HEK293 (cell line): ENCODE results near the gene SMIM17.

Experiments
- BCL11B ChIP-seq: fragments of 450-650 bp; formaldehyde crosslinking; IDR thresholded peaks from 2 replicates; pipeline ENCODE4 v1.5.1; 2016; ENCODE audit warnings: low read depth, missing biosample characterization, missing genetic modification characterization
- EGR2 ChIP-seq: fragments of 450-650 bp; formaldehyde crosslinking; IDR thresholded peaks from 2 replicates; pipeline ENCODE4 v1.5.1; 2016; ENCODE audit warnings: low read depth, missing biosample characterization, missing genetic modification characterization
- HOXC10 ChIP-seq: sonication (generic); formaldehyde crosslinking; IDR thresholded peaks from 2 replicates; pipeline ENCODE4 v1.8.1; 2023; ENCODE audit warnings: mild to moderate bottlenecking, missing genetic modification reagents
- KLF7 ChIP-seq: fragments of 450-650 bp; formaldehyde crosslinking; IDR thresholded peaks from 2 replicates; pipeline ENCODE4 v1.5.1; 2016; ENCODE audit warnings: missing biosample characterization, missing genetic modification characterization, borderline replicate concordance
- MEIS1 ChIP-seq: sonication (generic); formaldehyde crosslinking; IDR thresholded peaks from 2 replicates; pipeline ENCODE4 v1.8.1; 2022; ENCODE audit warnings: missing genetic modification reagents, mild to moderate bottlenecking, borderline replicate concordance
- MZF1 ChIP-seq: fragments of 450-650 bp; formaldehyde crosslinking; IDR thresholded peaks from 2 replicates; pipeline ENCODE4 v1.5.1; 2017; ENCODE audit warnings: missing biosample characterization, missing genetic modification characterization, borderline replicate concordance
- PRDM1 ChIP-seq: fragments of 450-650 bp; formaldehyde crosslinking; IDR thresholded peaks from 2 replicates; pipeline ENCODE4; 2016; ENCODE audit warnings: missing biosample characterization, missing genetic modification characterization
- PRDM6 ChIP-seq: fragments of 450-650 bp; formaldehyde crosslinking; IDR thresholded peaks from 2 replicates; pipeline ENCODE4 v1.5.1; 2017; ENCODE audit warnings: missing biosample characterization, missing genetic modification characterization
- ZBTB20 ChIP-seq: fragments of 450-650 bp; formaldehyde crosslinking; IDR thresholded peaks from 2 replicates; pipeline ENCODE4 v1.5.1; 2016; ENCODE audit warnings: missing biosample characterization, missing genetic modification characterization
- ZBTB7A ChIP-seq: fragments of 450-650 bp; formaldehyde crosslinking; IDR thresholded peaks from 2 replicates; pipeline ENCODE4 v1.5.1; 2016; ENCODE audit warnings: low read depth, missing biosample characterization, missing genetic modification characterization
- ZFP3 ChIP-seq: fragments of 450-650 bp; formaldehyde crosslinking; IDR thresholded peaks from 2 replicates; pipeline ENCODE4 v1.5.1; 2016; ENCODE audit warnings: low read depth, missing biosample characterization, missing genetic modification characterization
- ZNF133 ChIP-seq: fragments of 450-650 bp; formaldehyde crosslinking; IDR thresholded peaks from 2 replicates; pipeline ENCODE4 v1.5.1; 2016; ENCODE audit warnings: missing biosample characterization, missing genetic modification characterization
- ZNF140 ChIP-seq: fragments of 450-650 bp; formaldehyde crosslinking; IDR thresholded peaks from 2 replicates; pipeline ENCODE4 v1.5.1; 2016; ENCODE audit warnings: missing biosample characterization, missing genetic modification characterization
- ZNF146 ChIP-seq: fragments of 450-650 bp; formaldehyde crosslinking; IDR thresholded peaks from 2 replicates; pipeline ENCODE4 v1.5.1; 2016; ENCODE audit warnings: missing biosample characterization, missing genetic modification characterization
- ZNF214 ChIP-seq: fragments of 450-650 bp; formaldehyde crosslinking; IDR thresholded peaks from 2 replicates; pipeline ENCODE4 v1.5.1; 2017; ENCODE audit warnings: missing biosample characterization, mild to moderate bottlenecking, missing genetic modification characterization, borderline replicate concordance
- ZNF404 ChIP-seq: fragments of 450-650 bp; formaldehyde crosslinking; IDR thresholded peaks from 2 replicates; pipeline ENCODE4 v1.5.1; 2017; ENCODE audit warnings: missing biosample characterization, missing genetic modification characterization
- ZNF423 ChIP-seq: fragments of 450-650 bp; formaldehyde crosslinking; IDR thresholded peaks from 2 replicates; pipeline ENCODE4 v1.5.1; 2016; ENCODE audit warnings: missing biosample characterization, missing genetic modification characterization
- ZNF514 ChIP-seq: fragments of 450-650 bp; formaldehyde crosslinking; IDR thresholded peaks from 2 replicates; pipeline ENCODE4 v1.5.1; 2016; ENCODE audit warnings: missing biosample characterization, missing genetic modification characterization
- ZNF548 ChIP-seq: fragments of 450-650 bp; formaldehyde crosslinking; IDR thresholded peaks from 2 replicates; pipeline ENCODE4 v1.5.1; 2016; ENCODE audit warnings: missing biosample characterization, missing genetic modification characterization
- ZNF560 ChIP-seq: fragments of 450-650 bp; formaldehyde crosslinking; IDR thresholded peaks from 2 replicates; pipeline ENCODE4 v1.5.1; 2017; ENCODE audit warnings: missing biosample characterization, missing genetic modification characterization, borderline replicate concordance
- ZNF610 ChIP-seq: fragments of 450-650 bp; formaldehyde crosslinking; IDR thresholded peaks from 2 replicates; pipeline ENCODE4 v1.5.1; 2016; ENCODE audit warnings: missing biosample characterization, missing genetic modification characterization, borderline replicate concordance
- ZNF664 ChIP-seq: fragments of 450-650 bp; formaldehyde crosslinking; IDR thresholded peaks from 2 replicates; pipeline ENCODE4 v1.5.1; 2016; ENCODE audit warnings: missing biosample characterization, missing genetic modification characterization
- ZNF677 ChIP-seq: fragments of 450-650 bp; IDR thresholded peaks from 2 replicates; pipeline ENCODE4 v1.5.0; 2018; ENCODE audit warnings: missing biosample characterization, mild to moderate bottlenecking, missing genetic modification characterization, moderate library complexity
- ZNF747 ChIP-seq: fragments of 450-650 bp; formaldehyde crosslinking; IDR thresholded peaks from 2 replicates; pipeline ENCODE4 v1.5.1; 2016; ENCODE audit warnings: missing biosample characterization, missing genetic modification characterization
- ZNF768 ChIP-seq: fragments of 450-650 bp; formaldehyde crosslinking; IDR thresholded peaks from 2 replicates; pipeline ENCODE4 v1.5.1; 2018; ENCODE audit warnings: missing biosample characterization, mild to moderate bottlenecking, missing genetic modification characterization
- ZNF776 ChIP-seq: fragments of 450-650 bp; formaldehyde crosslinking; IDR thresholded peaks from 2 replicates; pipeline ENCODE4 v1.5.0; 2017; ENCODE audit warnings: missing biosample characterization, missing genetic modification characterization, borderline replicate concordance
- ZNF777 ChIP-seq: fragments of 450-650 bp; formaldehyde crosslinking; IDR thresholded peaks from 2 replicates; pipeline ENCODE4 v1.5.1; 2017; ENCODE audit warnings: missing biosample characterization, missing genetic modification characterization, borderline replicate concordance
- ZSCAN16 ChIP-seq: fragments of 450-650 bp; formaldehyde crosslinking; IDR thresholded peaks from 2 replicates; pipeline ENCODE4 v1.5.1; 2016; ENCODE audit warnings: missing biosample characterization, missing genetic modification characterization
- ZSCAN18 ChIP-seq: fragments of 450-650 bp; formaldehyde crosslinking; IDR thresholded peaks from 2 replicates; pipeline ENCODE4 v1.5.1; 2016; ENCODE audit warnings: missing biosample characterization, missing genetic modification characterization
- ZSCAN30 ChIP-seq: fragments of 450-650 bp; IDR thresholded peaks from 2 replicates; pipeline ENCODE4 v1.5.1; 2018; ENCODE audit warnings: missing biosample characterization, mild to moderate bottlenecking, missing genetic modification characterization, moderate library complexity
- TF ChIP-seq, protein P1 (sequence below): fragments of 450-650 bp; formaldehyde crosslinking; IDR thresholded peaks from 2 replicates; pipeline ENCODE4 v1.5.1; 2016; ENCODE audit warnings: missing biosample characterization, missing genetic modification characterization, borderline replicate concordance
- TF ChIP-seq, protein P2 (sequence below): fragments of 450-650 bp; formaldehyde crosslinking; IDR thresholded peaks from 2 replicates; pipeline ENCODE4 v1.5.1; 2016; ENCODE audit warnings: missing biosample characterization, missing genetic modification characterization
- TF ChIP-seq, protein P3 (sequence below): fragments of 450-650 bp; formaldehyde crosslinking; optimal IDR thresholded peaks from 2 replicates; pipeline ENCODE3; 2016; ENCODE audit warnings: missing biosample characterization, mild to moderate bottlenecking, missing genetic modification characterization

Gene SMIM17

GRCh38 chr19:56595548-56595899 is 47.4 kb upstream of the SMIM17 start (continued):
- TF ChIP-seq ZNF404 (tag by site-specific recombination) (0 out of 2 replicates have a peak, but pooled peaks have one; percentile 37), ZNF140 (tag by site-specific recombination) (no peak), ZNF677 (tag by site-specific recombination) (no peak), ZNF423 (tag by site-specific recombination) (no peak), PRDM1 (tag by site-specific recombination) (0 out of 2 replicates have a peak, but pooled peaks have one; percentile 14), ZNF768 (tag by site-specific recombination) (no peak), KLF7 (tag by site-specific recombination) (no peak), ZSCAN16 (peak; percentile 42; the same call in 1 of the 2 replicates), ZBTB20 (peak; percentile 16; the same call in 1 of the 2 replicates), BCL11B (tag by site-specific recombination) (0 out of 2 replicates have a peak, but pooled peaks have one; percentile 60), ZNF664 (tag by site-specific recombination) (no peak), EGR2 (tag by site-specific recombination) (no peak), HOXC10 (CRISPR knock-in tag) (no peak), ZNF747 (tag by site-specific recombination) (no peak), ZNF514 (tag by site-specific recombination) (no peak), ZNF610 (tag by site-specific recombination) (no peak), ZSCAN30 (tag by site-specific recombination) (no peak), ZNF560 (tag by site-specific recombination) (no peak; the same call in 1 of the 2 replicates), ZBTB7A (tag by site-specific recombination) (no peak), ZNF214 (tag by site-specific recombination) (no peak), ZNF133 (tag by site-specific recombination) (peak; percentile 59; the same call in 1 of the 2 replicates), ZFP3 (tag by site-specific recombination) (no peak), PRDM6 (tag by site-specific recombination) (no peak), ZNF776 (tag by site-specific recombination) (0 out of 2 replicates have a peak, but pooled peaks have one; percentile 35), ZNF777 (tag by site-specific recombination) (no peak; the same call in 1 of the 2 replicates), MEIS1 (CRISPR knock-in tag) (no peak), MZF1 (tag by site-specific recombination) (no peak), ZSCAN18 (tag by site-specific recombination) (no peak), ZNF548 (no peak), ZNF146 (no peak)
- TF ChIP-seq, protein P1, sequence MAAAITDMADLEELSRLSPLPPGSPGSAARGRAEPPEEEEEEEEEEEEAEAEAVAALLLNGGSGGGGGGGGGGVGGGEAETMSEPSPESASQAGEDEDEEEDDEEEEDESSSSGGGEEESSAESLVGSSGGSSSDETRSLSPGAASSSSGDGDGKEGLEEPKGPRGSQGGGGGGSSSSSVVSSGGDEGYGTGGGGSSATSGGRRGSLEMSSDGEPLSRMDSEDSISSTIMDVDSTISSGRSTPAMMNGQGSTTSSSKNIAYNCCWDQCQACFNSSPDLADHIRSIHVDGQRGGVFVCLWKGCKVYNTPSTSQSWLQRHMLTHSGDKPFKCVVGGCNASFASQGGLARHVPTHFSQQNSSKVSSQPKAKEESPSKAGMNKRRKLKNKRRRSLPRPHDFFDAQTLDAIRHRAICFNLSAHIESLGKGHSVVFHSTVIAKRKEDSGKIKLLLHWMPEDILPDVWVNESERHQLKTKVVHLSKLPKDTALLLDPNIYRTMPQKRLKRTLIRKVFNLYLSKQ (tag by site-specific recombination), result no peak
- TF ChIP-seq, protein P2, sequence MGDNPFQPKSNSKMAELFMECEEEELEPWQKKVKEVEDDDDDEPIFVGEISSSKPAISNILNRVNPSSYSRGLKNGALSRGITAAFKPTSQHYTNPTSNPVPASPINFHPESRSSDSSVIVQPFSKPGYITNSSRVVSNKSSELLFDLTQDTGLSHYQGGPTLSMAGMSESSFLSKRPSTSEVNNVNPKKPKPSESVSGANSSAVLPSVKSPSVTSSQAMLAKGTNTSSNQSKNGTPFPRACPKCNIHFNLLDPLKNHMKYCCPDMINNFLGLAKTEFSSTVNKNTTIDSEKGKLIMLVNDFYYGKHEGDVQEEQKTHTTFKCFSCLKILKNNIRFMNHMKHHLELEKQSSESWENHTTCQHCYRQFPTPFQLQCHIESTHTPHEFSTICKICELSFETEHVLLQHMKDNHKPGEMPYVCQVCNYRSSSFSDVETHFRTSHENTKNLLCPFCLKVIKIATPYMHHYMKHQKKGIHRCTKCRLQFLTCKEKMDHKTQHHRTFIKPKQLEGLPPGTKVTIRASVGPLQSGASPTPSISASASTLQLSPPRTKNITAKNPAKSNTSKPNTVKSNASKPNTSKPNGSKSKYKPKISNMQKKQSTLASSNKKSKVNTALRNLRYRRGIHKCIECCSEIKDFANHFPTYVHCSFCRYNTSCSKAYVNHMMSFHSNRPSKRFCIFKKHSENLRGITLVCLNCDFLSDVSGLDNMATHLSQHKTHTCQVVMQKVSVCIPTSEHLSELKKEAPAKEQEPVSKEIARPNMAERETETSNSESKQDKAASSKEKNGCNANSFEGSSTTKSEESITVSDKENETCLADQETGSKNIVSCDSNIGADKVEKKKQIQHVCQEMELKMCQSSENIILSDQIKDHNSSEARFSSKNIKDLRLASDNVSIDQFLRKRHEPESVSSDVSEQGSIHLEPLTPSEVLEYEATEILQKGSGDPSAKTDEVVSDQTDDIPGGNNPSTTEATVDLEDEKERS (tag by site-specific recombination), result peak; percentile 82; the same call in 1 of the 2 replicates
- TF ChIP-seq, protein P3, sequence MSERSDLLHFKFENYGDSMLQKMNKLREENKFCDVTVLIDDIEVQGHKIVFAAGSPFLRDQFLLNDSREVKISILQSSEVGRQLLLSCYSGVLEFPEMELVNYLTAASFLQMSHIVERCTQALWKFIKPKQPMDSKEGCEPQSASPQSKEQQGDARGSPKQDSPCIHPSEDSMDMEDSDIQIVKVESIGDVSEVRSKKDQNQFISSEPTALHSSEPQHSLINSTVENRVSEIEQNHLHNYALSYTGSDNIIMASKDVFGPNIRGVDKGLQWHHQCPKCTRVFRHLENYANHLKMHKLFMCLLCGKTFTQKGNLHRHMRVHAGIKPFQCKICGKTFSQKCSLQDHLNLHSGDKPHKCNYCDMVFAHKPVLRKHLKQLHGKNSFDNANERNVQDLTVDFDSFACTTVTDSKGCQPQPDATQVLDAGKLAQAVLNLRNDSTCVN (tag by site-specific recombination), result peak; percentile 49
